ENCODE results near the gene UNC13D. TPM values are rescaled to one million over a fixed set of nuclear protein-coding genes. Genes with fewer than 3 reads are reported as not detected.

UNC13D gene
- total RNA-seq, 4 donors from 2014 or later = 5.0 to 9.1 (median 7.6) TPM

GRCh38 chr17:75875940-75876189 lies 31.7 kb upstream of the UNC13D start:
- WGBS, 2 donors = 0 to 8% methylated on average over 5 of the region's 5 CpGs
- TF ChIP-seq POLR2A (IDR thresholded peaks at IDR 0.05) = no peak
- TF ChIP-seq, protein P1, sequence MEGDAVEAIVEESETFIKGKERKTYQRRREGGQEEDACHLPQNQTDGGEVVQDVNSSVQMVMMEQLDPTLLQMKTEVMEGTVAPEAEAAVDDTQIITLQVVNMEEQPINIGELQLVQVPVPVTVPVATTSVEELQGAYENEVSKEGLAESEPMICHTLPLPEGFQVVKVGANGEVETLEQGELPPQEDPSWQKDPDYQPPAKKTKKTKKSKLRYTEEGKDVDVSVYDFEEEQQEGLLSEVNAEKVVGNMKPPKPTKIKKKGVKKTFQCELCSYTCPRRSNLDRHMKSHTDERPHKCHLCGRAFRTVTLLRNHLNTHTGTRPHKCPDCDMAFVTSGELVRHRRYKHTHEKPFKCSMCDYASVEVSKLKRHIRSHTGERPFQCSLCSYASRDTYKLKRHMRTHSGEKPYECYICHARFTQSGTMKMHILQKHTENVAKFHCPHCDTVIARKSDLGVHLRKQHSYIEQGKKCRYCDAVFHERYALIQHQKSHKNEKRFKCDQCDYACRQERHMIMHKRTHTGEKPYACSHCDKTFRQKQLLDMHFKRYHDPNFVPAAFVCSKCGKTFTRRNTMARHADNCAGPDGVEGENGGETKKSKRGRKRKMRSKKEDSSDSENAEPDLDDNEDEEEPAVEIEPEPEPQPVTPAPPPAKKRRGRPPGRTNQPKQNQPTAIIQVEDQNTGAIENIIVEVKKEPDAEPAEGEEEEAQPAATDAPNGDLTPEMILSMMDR (IDR thresholded peaks at IDR 0.05) = no peak
- H3K4me3 ChIP-seq (ENCODE audit: low read depth, poor library complexity, severe bottlenecking) = no peak overlapping the region
- intact Hi-C loops (cut with DNase I; ENCODE audit: low total_unique reads) = no loop called here
- no peak for DNase-seq (ENCODE audit: low spot score in 2 of 2)

DNA sequence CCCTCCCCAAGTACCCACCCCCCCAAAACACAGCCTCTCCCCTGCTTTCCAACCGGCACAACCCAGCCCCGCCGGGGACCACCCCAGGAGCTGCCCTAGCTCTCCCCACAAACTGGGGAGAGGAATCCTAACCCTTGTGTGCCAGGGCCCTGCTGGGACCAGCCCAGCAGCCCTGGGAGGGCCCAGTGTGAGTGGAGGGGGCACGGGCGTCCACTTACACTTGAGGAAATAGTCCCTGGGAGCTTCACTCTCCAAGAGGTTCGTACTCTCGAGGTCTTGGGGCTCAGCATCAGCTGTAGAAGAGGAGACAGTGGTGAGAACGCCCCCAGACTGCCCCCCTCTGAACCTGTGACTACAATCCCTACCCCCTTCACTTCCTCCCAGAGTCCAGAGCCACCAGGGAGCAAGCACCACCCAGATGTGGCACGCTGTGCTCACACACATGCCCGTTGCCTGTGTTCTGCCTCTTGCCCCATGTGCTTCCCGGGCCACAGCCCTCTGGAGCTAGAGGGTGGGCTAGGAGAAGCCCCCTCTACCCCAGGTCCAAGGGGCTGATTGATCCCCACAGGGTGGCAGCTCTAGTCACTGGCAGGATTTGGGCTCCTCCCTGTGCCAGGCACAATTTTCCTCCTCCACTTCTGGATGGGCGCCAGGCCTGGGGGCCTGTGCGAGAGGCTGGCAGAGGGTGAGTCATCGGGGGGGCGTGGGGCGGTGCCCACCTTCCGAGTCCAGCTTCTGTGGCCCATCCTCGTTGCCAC lies 31.2 kb upstream of the UNC13D start:
- WGBS, 2 donors = 16 to 30% methylated on average over 13 of the region's 18 CpGs
- intact Hi-C loops (cut with DNase I; ENCODE audit: low total_unique reads) = no loop called here
- no peak for DNase-seq (ENCODE audit: low spot score in 2 of 2)
- no peak overlapping the region for H3K4me3 ChIP-seq (ENCODE audit: low read depth, poor library complexity, severe bottlenecking)
- TF ChIP-seq, protein P1 (IDR thresholded peaks at IDR 0.05) = no peak
- TF ChIP-seq POLR2A (IDR thresholded peaks at IDR 0.05) = no peak

- TF ChIP-seq, protein P1 (IDR thresholded peaks at IDR 0.05) = no peak
- TF ChIP-seq POLR2A (IDR thresholded peaks at IDR 0.05) = no peak
- DNase-seq (ENCODE audit: low spot score in 2 of 2) = no peak
- 82 to 87% methylated on average over 31 to 37 of the region's 38 CpGs for WGBS, 2 donors
- intact Hi-C loops (cut with DNase I; ENCODE audit: low total_unique reads) = no loop called here
- no peak overlapping the region for H3K4me3 ChIP-seq (ENCODE audit: low read depth, poor library complexity, severe bottlenecking)
These were observed 30.3 kb upstream of the UNC13D start for GRCh38 chr17:75874323-75875181.

- WGBS, 2 donors = 51 to 53% methylated on average over 10 to 11 of the region's 11 CpGs
These were observed 29.6 kb upstream of the UNC13D start for GRCh38 chr17:75873587-75874322.

More at GRCh38 chr17:75873587-75874322, 29.6 kb upstream of the UNC13D start:
- DNase-seq (ENCODE audit: low spot score in 2 of 2) = no peak
- intact Hi-C loops (cut with DNase I; ENCODE audit: low total_unique reads) = no loop called here
- no peak for TF ChIP-seq POLR2A (IDR thresholded peaks at IDR 0.05)
- TF ChIP-seq, protein P1 (IDR thresholded peaks at IDR 0.05) = no peak
- H3K4me3 ChIP-seq (ENCODE audit: low read depth, poor library complexity, severe bottlenecking) = no peak overlapping the region
